Liver (tissue), 9 donors: ENCODE measurements around the gene PLA2G6. TPM values are rescaled to one million over a fixed set of nuclear protein-coding genes. Genes with fewer than 3 reads are reported as not detected.

Experiments used
- DNase-seq: peaks from one replicate; pipeline ENCODE4 v3.0.0-alpha.2; 2017; ENCODE audit warnings: low spot score
- H3K27ac ChIP-seq, 2 donors: one replicate each; pipeline ENCODE4 v1.7.0; 2013; ENCODE audit warnings: inconsistent platforms in 2 of 2, low read length in 2 of 2, control low read depth in 1 of 2, low read depth in 1 of 2, mild to moderate bottlenecking in 1 of 2
- H3K27me3 ChIP-seq, 4 donors: one replicate each; pipeline versions ENCODE4 v1.6.1 to v1.7.0; 2013; ENCODE audit warnings: low read length in 3 of 4, inconsistent platforms in 1 of 4, mild to moderate bottlenecking in 1 of 4, moderate library complexity in 1 of 4; ENCODE audit not compliant: control insufficient read depth in 4 of 4, insufficient read depth in 4 of 4
- H3K36me3 ChIP-seq, 4 donors: one replicate each; pipeline versions ENCODE4 v1.6.1 to v1.7.0; 2013; ENCODE audit warnings: low read length in 3 of 4, mild to moderate bottlenecking in 3 of 4, low read depth in 1 of 4, moderate library complexity in 1 of 4; ENCODE audit not compliant: control insufficient read depth in 4 of 4, insufficient read depth in 3 of 4
- H3K4me1 ChIP-seq, 4 donors: one replicate each; pipeline versions ENCODE4 v1.6.1 to v1.7.0; 2013; ENCODE audit warnings: low read length in 3 of 4, mild to moderate bottlenecking in 3 of 4, moderate library complexity in 1 of 4; ENCODE audit not compliant: control insufficient read depth in 4 of 4, insufficient read depth in 4 of 4
- H3K4me3 ChIP-seq, 3 donors: one replicate each; pipeline versions ENCODE4 v1.6.1 to v1.7.0; 2013; ENCODE audit warnings: low read length in 3 of 3, control low read depth in 1 of 3, low read depth in 1 of 3, mild to moderate bottlenecking in 1 of 3
- H3K9ac ChIP-seq, 2 donors: one replicate each; pipeline ENCODE4 v1.7.0; 2013; ENCODE audit warnings: low read length in 2 of 2, mild to moderate bottlenecking in 2 of 2, moderate library complexity in 2 of 2, control low read depth in 1 of 2, low read depth in 1 of 2
- H3K9me3 ChIP-seq, 4 donors: one replicate each; pipeline versions ENCODE4 v1.6.1 to v1.7.0; 2013; ENCODE audit warnings: low read length in 3 of 4; ENCODE audit not compliant: control insufficient read depth in 4 of 4
- GABPA ChIP-seq, 2 donors: IDR thresholded peaks in 1 of 2; conservative IDR thresholded peaks in 1 of 2; 2 replicates each; pipeline ENCODE4 v1.6.1; 2016; ENCODE audit warnings: antibody characterized with exemption in 2 of 2, mild to moderate bottlenecking in 1 of 2, moderate library complexity in 1 of 2
- HNF4A ChIP-seq, 2 donors: conservative IDR thresholded peaks; 2 replicates each; pipeline ENCODE4 v1.6.1; 2016; ENCODE audit warnings: antibody characterized with exemption in 2 of 2, mild to moderate bottlenecking in 2 of 2
- JUND ChIP-seq, 2 donors: IDR thresholded peaks; 2 replicates each; pipeline ENCODE4 v1.6.1; 2016; ENCODE audit warnings: antibody characterized with exemption in 2 of 2
- NR2F2 ChIP-seq: IDR thresholded peaks from 2 replicates; pipeline ENCODE4 v1.6.1; 2016; ENCODE audit warnings: antibody characterized with exemption
- RAD21 ChIP-seq, 2 donors: IDR thresholded peaks; 2 replicates each; pipeline ENCODE4 v1.6.1; 2016; ENCODE audit warnings: antibody characterized with exemption in 2 of 2, mild to moderate bottlenecking in 2 of 2
- REST ChIP-seq: IDR thresholded peaks from 2 replicates; pipeline ENCODE4 v1.6.1; 2016; ENCODE audit warnings: antibody characterized with exemption, mild to moderate bottlenecking
- RXRA ChIP-seq, 2 donors: IDR thresholded peaks; 2 replicates each; pipeline ENCODE4 v1.6.1; 2017 to 2018; ENCODE audit warnings: antibody characterized with exemption in 2 of 2, mild to moderate bottlenecking in 1 of 2
- SP1 ChIP-seq: IDR thresholded peaks from 2 replicates; pipeline ENCODE4 v1.6.1; 2018; ENCODE audit warnings: antibody characterized with exemption, mild to moderate bottlenecking
- YY1 ChIP-seq: IDR thresholded peaks from 2 replicates; pipeline ENCODE4 v1.6.1; 2016; ENCODE audit warnings: antibody characterized with exemption, mild to moderate bottlenecking
- WGBS: extraction: QIAGEN DNeasy Blood & Tissue Kit; methylation state at CpG from one replicate; pipeline ENCODE4 v1.1.7; 2013; 5-methylcytosine and 5-hydroxymethylcytosine counted together
- polyA plus RNA-seq, 2 donors: library from polyadenylated mRNA; stranded (reverse) in 1 of 2; unstranded in 1 of 2; fragments of 200-250 nt in 1 of 2; fragments of >200 nt in 1 of 2; fragmentation: Nextera tagmentation in 1 of 2; extraction: Ambion mirVana in 1 of 2; gene quantifications; one replicate each; pipeline versions ENCODE4 v1.2.1 to v1.2.3, GENCODE V29; 2013 to 2015
- total RNA-seq, 2 donors: library from RNA; depleted of rRNA; stranded (reverse); fragments of >200 nt; gene quantifications; one replicate each; pipeline ENCODE4 v1.2.3, GENCODE V29; 2014
- TF ChIP-seq, protein P1 (sequence below): fragments of 150-350 bp; IDR thresholded peaks from 2 replicates; pipeline ENCODE4 v1.5.1; 2017; ENCODE audit warnings: improper control_type of control experiment, low read depth, low read length; ENCODE audit not compliant: missing input control
- TF ChIP-seq, protein P2 (sequence below): IDR thresholded peaks from 2 replicates; pipeline ENCODE4 v1.6.1; 2016; ENCODE audit warnings: antibody characterized with exemption
- donor health status: healthy.
- donor health status: healthy.
- donor health status: healthy.
- donor health status: healthy.
- donor health status: healthy.

The PLA2G6 gene
- total and polyA plus RNA-seq, 4 donors: 5.7 to 9.0 (median 7.2) TPM

DNA sequence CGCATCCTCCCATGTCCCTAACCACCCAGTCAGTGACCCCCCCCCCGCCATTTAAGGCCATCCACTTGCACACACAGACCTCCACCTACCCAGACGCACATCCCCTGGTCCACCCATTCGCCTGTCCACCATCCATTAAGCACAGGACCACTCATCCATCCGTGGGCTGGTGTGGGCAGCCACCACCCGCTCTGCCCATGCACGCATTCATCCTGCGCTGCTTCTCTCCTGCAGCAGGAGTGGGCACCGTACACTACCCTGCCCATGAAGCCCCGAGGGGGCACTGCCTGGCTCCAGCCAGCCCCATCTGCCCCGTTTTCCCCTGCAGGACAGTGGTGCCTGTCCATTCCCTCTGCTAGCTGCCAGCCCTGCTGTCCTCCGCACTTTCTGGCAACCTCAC lies 93.8 kb downstream of the PLA2G6 start:
- WGBS: 96% methylated on average over 12 of the region's 12 CpGs
- Histone ChIP-seq H3K36me3 (no peaks in the 10 kb centered on the region), H3K9ac (no peak overlapping the region), H3K4me1 (peaks cover 0 to 2% (median 0%) of the 10 kb centered on the region in 4 donors), H3K4me3 (no peak overlapping the region), H3K27ac (no peak overlapping the region), H3K27me3 (no peaks in the 10 kb centered on the region), H3K9me3 (no peaks in the 10 kb centered on the region)
- no peak for TF ChIP-seq RXRA (IDR thresholded peaks at IDR 0.05)
- TF ChIP-seq, protein P1, sequence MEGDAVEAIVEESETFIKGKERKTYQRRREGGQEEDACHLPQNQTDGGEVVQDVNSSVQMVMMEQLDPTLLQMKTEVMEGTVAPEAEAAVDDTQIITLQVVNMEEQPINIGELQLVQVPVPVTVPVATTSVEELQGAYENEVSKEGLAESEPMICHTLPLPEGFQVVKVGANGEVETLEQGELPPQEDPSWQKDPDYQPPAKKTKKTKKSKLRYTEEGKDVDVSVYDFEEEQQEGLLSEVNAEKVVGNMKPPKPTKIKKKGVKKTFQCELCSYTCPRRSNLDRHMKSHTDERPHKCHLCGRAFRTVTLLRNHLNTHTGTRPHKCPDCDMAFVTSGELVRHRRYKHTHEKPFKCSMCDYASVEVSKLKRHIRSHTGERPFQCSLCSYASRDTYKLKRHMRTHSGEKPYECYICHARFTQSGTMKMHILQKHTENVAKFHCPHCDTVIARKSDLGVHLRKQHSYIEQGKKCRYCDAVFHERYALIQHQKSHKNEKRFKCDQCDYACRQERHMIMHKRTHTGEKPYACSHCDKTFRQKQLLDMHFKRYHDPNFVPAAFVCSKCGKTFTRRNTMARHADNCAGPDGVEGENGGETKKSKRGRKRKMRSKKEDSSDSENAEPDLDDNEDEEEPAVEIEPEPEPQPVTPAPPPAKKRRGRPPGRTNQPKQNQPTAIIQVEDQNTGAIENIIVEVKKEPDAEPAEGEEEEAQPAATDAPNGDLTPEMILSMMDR: no peak
- TF ChIP-seq RAD21 (IDR thresholded peaks at IDR 0.05): no peak
- no peak for TF ChIP-seq YY1
- TF ChIP-seq REST: no peak
- TF ChIP-seq NR2F2: no peak
- TF ChIP-seq, protein P2, sequence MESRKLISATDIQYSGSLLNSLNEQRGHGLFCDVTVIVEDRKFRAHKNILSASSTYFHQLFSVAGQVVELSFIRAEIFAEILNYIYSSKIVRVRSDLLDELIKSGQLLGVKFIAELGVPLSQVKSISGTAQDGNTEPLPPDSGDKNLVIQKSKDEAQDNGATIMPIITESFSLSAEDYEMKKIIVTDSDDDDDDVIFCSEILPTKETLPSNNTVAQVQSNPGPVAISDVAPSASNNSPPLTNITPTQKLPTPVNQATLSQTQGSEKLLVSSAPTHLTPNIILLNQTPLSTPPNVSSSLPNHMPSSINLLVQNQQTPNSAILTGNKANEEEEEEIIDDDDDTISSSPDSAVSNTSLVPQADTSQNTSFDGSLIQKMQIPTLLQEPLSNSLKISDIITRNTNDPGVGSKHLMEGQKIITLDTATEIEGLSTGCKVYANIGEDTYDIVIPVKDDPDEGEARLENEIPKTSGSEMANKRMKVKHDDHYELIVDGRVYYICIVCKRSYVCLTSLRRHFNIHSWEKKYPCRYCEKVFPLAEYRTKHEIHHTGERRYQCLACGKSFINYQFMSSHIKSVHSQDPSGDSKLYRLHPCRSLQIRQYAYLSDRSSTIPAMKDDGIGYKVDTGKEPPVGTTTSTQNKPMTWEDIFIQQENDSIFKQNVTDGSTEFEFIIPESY: no peak
- no peak for TF ChIP-seq JUND (IDR thresholded peaks at IDR 0.05)
- no peak for TF ChIP-seq SP1
- no peak for DNase-seq

DNA sequence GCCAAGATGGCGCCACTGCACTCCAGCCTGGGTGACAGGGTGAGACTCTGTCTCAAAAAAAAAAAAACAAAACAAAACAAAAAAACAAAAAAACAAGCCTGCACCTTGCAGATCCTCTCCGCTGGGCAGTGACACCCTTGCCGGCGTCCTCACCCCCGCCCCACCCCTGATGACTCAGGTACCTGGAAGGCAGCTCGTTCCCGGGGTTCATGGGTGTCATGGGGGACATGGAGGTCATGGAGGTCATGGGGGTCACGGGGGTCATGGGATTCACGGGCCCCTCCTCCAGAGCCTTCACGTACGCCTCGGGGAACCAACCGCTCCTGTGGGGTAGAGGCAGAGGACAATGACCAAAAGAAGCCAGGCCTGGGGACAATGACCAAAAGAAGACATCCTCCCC lies 94.7 kb downstream of the PLA2G6 start:
- Histone ChIP-seq H3K4me1 (peaks cover 0 to 4% (median 1%) of the 10 kb centered on the region in 4 donors), H3K27me3 (no peaks in the 10 kb centered on the region), H3K9ac (no peak overlapping the region), H3K27ac (no peak overlapping the region), H3K4me3 (no peak overlapping the region), H3K36me3 (no peaks in the 10 kb centered on the region), H3K9me3 (no peaks in the 10 kb centered on the region)
- DNase-seq: no peak
- TF ChIP-seq, protein P1: no peak
- TF ChIP-seq RXRA (IDR thresholded peaks at IDR 0.05) (no peak), GABPA (IDR thresholded peaks at IDR 0.05 in 1 of 2, conservative IDR thresholded peaks at IDR 0.05 in 1 of 2) (no peak), REST (no peak), HNF4A (conservative IDR thresholded peaks at IDR 0.05) (no peak)
- TF ChIP-seq, protein P2: no peak
- WGBS: 85% methylated on average over 13 of the region's 13 CpGs
